IMR-90 (cell line): ENCODE results near the gene WDR47. TPM values are rescaled to one million over a fixed set of nuclear protein-coding genes. Genes with fewer than 3 reads are reported as not detected.

ENCODE experiments used
- ATAC-seq: fragments of 200-7000 bp; cut with Tn5 transposase; 2 replicates; pipeline ENCODE4 v1.9.1; 2020; ENCODE audit warnings: low read depth, mild to moderate bottlenecking, moderate library complexity
- BruUV-seq: library from RNA; stranded (reverse); fragments of 400-500 nt; replicated peaks from 2 replicates; lab custom pipeline; 2021; lab: Mats Ljungman, UMichigan
- CTCF ChIA-PET: fragments of 300-600 bp; formaldehyde crosslinking; extraction: SDS; loops from one replicate; lab custom pipeline; 2021; ENCODE audit warnings: antibody characterized with exemption; lab: Yijun Ruan, JAX
- POLR2A ChIA-PET: fragments of 300-600 bp; sonication (Branson Sonifier 250); formaldehyde crosslinking; loops from one replicate; lab custom pipeline; 2022; ENCODE audit warnings: antibody characterized with exemption; ENCODE audit not compliant: unreplicated experiment; lab: Charles Lee
- DNase-seq: peaks from one replicate; pipeline ENCODE4 v3.0.0; 2013
- H2AFZ ChIP-seq: replicated peaks from 2 replicates; pipeline ENCODE3; 2013; ENCODE audit warnings: low read length, mild to moderate bottlenecking; ENCODE audit not compliant: poor library complexity
- H2AK5ac ChIP-seq: 2 replicates; pipeline ENCODE4 v1.6.1; 2013; ENCODE audit warnings: low read depth, low read length, inconsistent platforms
- H2AK9ac ChIP-seq: replicated peaks from 2 replicates; pipeline ENCODE3; 2013; ENCODE audit warnings: mild to moderate bottlenecking, low read depth, low read length, moderate library complexity; ENCODE audit not compliant: poor library complexity
- H2BK120ac ChIP-seq: 2 replicates; pipeline ENCODE4 v1.6.1; 2013; ENCODE audit warnings: low read depth, low read length, inconsistent platforms
- H2BK15ac ChIP-seq: 3 replicates; pipeline ENCODE4 v1.6.1; 2013; ENCODE audit warnings: low read depth, low read length, inconsistent platforms
- H2BK20ac ChIP-seq: 2 replicates; pipeline ENCODE4 v1.6.1; 2013; ENCODE audit warnings: low read depth, mild to moderate bottlenecking, inconsistent platforms, low read length, moderate library complexity
- H2BK5ac ChIP-seq: 2 replicates; pipeline ENCODE4 v1.6.1; 2013; ENCODE audit warnings: mild to moderate bottlenecking, low read depth, low read length, inconsistent platforms; ENCODE audit not compliant: poor library complexity, severe bottlenecking
- H3K14ac ChIP-seq: replicated peaks from 2 replicates; pipeline ENCODE4 v1.6.1; 2013; ENCODE audit warnings: low read depth, low read length, inconsistent platforms
- H3K18ac ChIP-seq: 2 replicates; pipeline ENCODE4 v1.6.1; 2013; ENCODE audit warnings: low read depth, low read length, control low read depth
- H3K23ac ChIP-seq: 2 replicates; pipeline ENCODE4 v1.6.1; 2013; ENCODE audit warnings: low read depth, low read length, inconsistent platforms
- H3K27ac ChIP-seq: 2 replicates; pipeline ENCODE4 v1.5.1; 2013; ENCODE audit warnings: mild to moderate bottlenecking, control low read depth, low read length; ENCODE audit not compliant: insufficient read depth
- H3K27me3 ChIP-seq: 2 replicates; pipeline ENCODE4 v1.6.1; 2013; ENCODE audit warnings: low read length; ENCODE audit not compliant: control insufficient read depth, insufficient read depth
- H3K36me3 ChIP-seq: 2 replicates; pipeline ENCODE4 v1.6.1; 2013; ENCODE audit warnings: low read length, mixed read lengths; ENCODE audit not compliant: control insufficient read depth, insufficient read depth
- H3K4ac ChIP-seq: 2 replicates; pipeline ENCODE4 v1.6.1; 2013; ENCODE audit warnings: low read depth, low read length, inconsistent platforms
- H3K4me1 ChIP-seq: 2 replicates; pipeline ENCODE4 v1.6.1; 2013; ENCODE audit warnings: low read length, mixed read lengths; ENCODE audit not compliant: control insufficient read depth, insufficient read depth
- H3K4me2 ChIP-seq: 2 replicates; pipeline ENCODE4 v1.6.1; 2013; ENCODE audit warnings: low read depth, mild to moderate bottlenecking, control low read depth, low read length, moderate library complexity
- H3K4me3 ChIP-seq: 2 replicates; pipeline ENCODE4 v1.5.1; 2013; ENCODE audit warnings: low read depth, mild to moderate bottlenecking, control low read depth, low read length, moderate library complexity; ENCODE audit not compliant: insufficient read depth
- H3K56ac ChIP-seq: 2 replicates; pipeline ENCODE4 v1.6.1; 2013; ENCODE audit warnings: low read length, inconsistent platforms; ENCODE audit not compliant: insufficient read depth; ENCODE audit errors: extremely low read depth
- H3K79me1 ChIP-seq, 2 experiments: 2 replicates each; pipeline ENCODE4 v1.6.1; 2013; ENCODE audit warnings: low read length in 2 of 2, inconsistent platforms in 1 of 2, low read depth in 1 of 2
- H3K9ac ChIP-seq: 2 replicates; pipeline ENCODE4 v1.6.1; 2013; ENCODE audit warnings: low read depth, low read length, control low read depth
- H3K9me1 ChIP-seq: 2 replicates; pipeline ENCODE4 v1.6.1; 2013; ENCODE audit warnings: low read length, inconsistent platforms; ENCODE audit not compliant: insufficient read depth
- H3K9me3 ChIP-seq: 2 replicates; pipeline ENCODE4 v1.6.1; 2013; ENCODE audit warnings: low read length; ENCODE audit not compliant: control insufficient read depth, insufficient read depth
- H4K20me1 ChIP-seq: 2 replicates; pipeline ENCODE4 v1.6.1; 2013; ENCODE audit warnings: low read length, inconsistent platforms; ENCODE audit not compliant: insufficient read depth
- H4K5ac ChIP-seq: 2 replicates; pipeline ENCODE4 v1.6.1; 2013; ENCODE audit warnings: mild to moderate bottlenecking, low read depth, low read length, control low read depth
- H4K8ac ChIP-seq, 2 experiments: 2 replicates each; pipeline ENCODE4 v1.6.1; 2013; ENCODE audit warnings: low read depth in 2 of 2, low read length in 2 of 2, control low read depth in 1 of 2, inconsistent platforms in 1 of 2
- H4K91ac ChIP-seq: 2 replicates; pipeline ENCODE4 v1.6.1; 2013; ENCODE audit warnings: low read depth, low read length, inconsistent platforms; ENCODE audit not compliant: insufficient read depth
- BHLHE40 ChIP-seq: fragments of 150-350 bp; IDR thresholded peaks from 2 replicates; pipeline ENCODE4 v1.6.1; 2016; ENCODE audit warnings: mild to moderate bottlenecking, low read depth, low read length
- FOS ChIP-seq: fragments of 150-350 bp; IDR thresholded peaks from 2 replicates; pipeline ENCODE4 v1.6.1; 2016; ENCODE audit warnings: low read depth, low read length
- MAFK ChIP-seq: IDR thresholded peaks from 2 replicates; pipeline ENCODE4 v1.6.1; 2012; ENCODE audit warnings: low read depth, low read length, improper control_type of control experiment
- MAZ ChIP-seq: IDR thresholded peaks from 2 replicates; pipeline ENCODE4 v1.6.1; 2012; ENCODE audit warnings: low read depth, mild to moderate bottlenecking, low read length, improper control_type of control experiment, moderate library complexity, borderline replicate concordance
- MXI1 ChIP-seq: IDR thresholded peaks from 2 replicates; pipeline ENCODE4 v1.6.1; 2012; ENCODE audit warnings: low read depth, mild to moderate bottlenecking, low read length, moderate library complexity, borderline replicate concordance
- RFX5 ChIP-seq: IDR thresholded peaks from 2 replicates; pipeline ENCODE4 v1.8.0; 2012; ENCODE audit warnings: low read depth, mild to moderate bottlenecking, low read length, moderate library complexity
- SMC3 ChIP-seq: fragments of 150-350 bp; IDR thresholded peaks from 2 replicates; pipeline ENCODE4 v1.6.1; 2016; ENCODE audit warnings: low read depth, mild to moderate bottlenecking, antibody characterized with exemption, low read length, moderate library complexity
- WGBS, 2 experiments: methylation state at CpG; one replicate each; pipeline versions ENCODE4 v1.1.5 to v1.1.7; 2013; ENCODE audit warnings: missing lambda C conversion rate in 2 of 2; ENCODE audit not compliant: insufficient read length in 1 of 2; ENCODE audit errors: extremely low coverage in 2 of 2; 5-methylcytosine and 5-hydroxymethylcytosine counted together
- dilution Hi-C: fragments of 300-500 bp; cut with HindIII; formaldehyde crosslinking; loops from one replicate; pipeline ENCODE4 v1.14.3; 2018; ENCODE audit warnings: low sequenced_read_pairs; ENCODE audit not compliant: unreplicated experiment
- in situ Hi-C: fragments of 300-500 bp; cut with MboI; formaldehyde crosslinking; loops from 3 replicates; pipeline ENCODE4 v1.14.3; 2019; ENCODE audit warnings: low sequenced_read_pairs, inconsistent platforms, mixed read lengths
- intact Hi-C: fragments of 100-400 bp; cut with micrococcal nuclease; formaldehyde crosslinking; loops from 2 replicates; pipeline ENCODE4 v1.10.0; 2022
- polyA plus RNA-seq, 3 experiments: library from polyadenylated mRNA; depleted of rRNA; stranded (reverse); fragments of >200 nt; gene quantifications; 2 replicates each; pipeline ENCODE4 v1.2.3, GENCODE V29; 2012; ENCODE audit warnings: low replicate concordance in 1 of 3
- total RNA-seq: library from RNA; depleted of rRNA; stranded (reverse); fragments of >200 nt; gene quantifications from 2 replicates; pipeline ENCODE4 v1.2.3, GENCODE V29; 2012

Gene WDR47
- total and polyA plus RNA-seq, 2 of the 4 experiments (the other 2 are of a cell fraction) = 8.2 to 17.4 TPM

GRCh38 chr1:109075531-109076490, 33.9 kb upstream of the WDR47 start, which contains the start of gene TAF13 (continued):
- TF ChIP-seq MXI1 (peak; percentile 70; the same call in 1 of the 2 replicates), BHLHE40 (no peak), RFX5 (no peak), FOS (0 out of 2 replicates have a peak, but pooled peaks have one; percentile 3), MAFK (no peak)

GRCh38 chr1:109069294-109069693, 27.4 kb upstream of the WDR47 start:
- Histone ChIP-seq H3K14ac (no peak overlapping the region), H4K5ac (no peak overlapping the region), H3K27me3 (no peaks in the 10 kb centered on the region), H2BK5ac (no peak overlapping the region), H4K20me1 (peaks cover 47% of the 10 kb centered on the region), H3K9ac (no peak overlapping the region), H3K18ac (no peak overlapping the region), H3K56ac (no peak overlapping the region), H3K23ac (no peak overlapping the region), H3K4me1 (no peaks in the 10 kb centered on the region), H4K91ac (no peak overlapping the region), H3K79me1 (peaks cover 3 to 48% of the 10 kb centered on the region in 2 experiments), H2AFZ (no peak overlapping the region), H4K8ac (no peak overlapping the region), H2BK20ac (no peak overlapping the region), H3K27ac (no peak overlapping the region), H3K9me1 (no peaks in the 10 kb centered on the region; the same call in 1 of the 2 replicates), H3K36me3 (peaks cover 42% of the 10 kb centered on the region), H3K4me2 (no peak overlapping the region), H2AK5ac (no peak overlapping the region), H3K9me3 (no peaks in the 10 kb centered on the region), H2AK9ac (no peak overlapping the region), H2BK120ac (no peak overlapping the region), H3K4ac (no peak overlapping the region), H3K4me3 (no peak overlapping the region), H2BK15ac (no peak overlapping the region)
- intact Hi-C loops (no loop called here), in situ Hi-C loops (no loop called here), dilution Hi-C loops (no loop called here)
- CTCF ChIA-PET = interaction anchor here (0.6 kb wide), 1 partner anchor 55 kb away, joined by 8 read pairs; no protein-coding TSS in a partner anchor
- no TSS peak for BruUV-seq
- DNase-seq (no peak), ATAC-seq (no peak)
- no peak for TF ChIP-seq FOS
- TF ChIP-seq MAZ = no peak
- no peak for TF ChIP-seq BHLHE40
- no peak for TF ChIP-seq SMC3
- WGBS, 2 experiments = no CpG with 5 or more reads among the region's 1 CpG
- POLR2A ChIA-PET = no interaction called here
